Measurements from ENCODE around the gene PDLIM4. TPM values are rescaled to one million over a fixed set of nuclear protein-coding genes. Genes with fewer than 3 reads are reported as not detected.

The PDLIM4 gene
- polyA plus RNA-seq, 1 donor = 17.9 TPM

DNA sequence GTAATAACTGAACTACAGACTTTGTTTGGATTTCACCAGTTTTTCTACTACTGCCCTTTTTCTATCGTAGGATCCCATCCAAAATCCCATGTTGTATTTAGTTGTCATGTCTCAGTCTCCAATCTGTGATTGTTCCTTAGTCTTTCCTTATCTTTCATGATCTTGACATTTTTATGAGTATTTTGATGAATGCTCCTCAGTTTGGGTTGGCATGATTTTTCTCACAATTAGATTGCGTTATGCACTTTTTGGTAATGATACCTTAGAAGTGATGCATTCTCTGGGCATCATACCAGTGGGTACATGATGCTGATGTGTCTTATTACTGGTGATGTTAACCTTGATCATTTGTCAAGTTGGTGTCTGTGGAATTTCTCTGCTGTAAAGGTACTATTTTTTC, 42.4 kb downstream of the PDLIM4 start:
- Histone ChIP-seq H3K27ac (ENCODE audit: low read length) (no peak overlapping the region), H3K4me1 (ENCODE audit: control insufficient read depth, insufficient read depth, low read length) (peaks cover 46% of the 10 kb centered on the region), H3K36me3 (ENCODE audit: control insufficient read depth, insufficient read depth, low read length) (no peaks in the 10 kb centered on the region), H3K9me3 (ENCODE audit: control insufficient read depth, low read depth, low read length) (no peaks in the 10 kb centered on the region), H3K27me3 (ENCODE audit: control insufficient read depth, insufficient read depth, low read length) (no peaks in the 10 kb centered on the region), H3K4me3 (ENCODE audit: low read length) (no peak overlapping the region)
- WGBS (ENCODE audit: insufficient coverage, low lambda C conversion rate) = 71% methylated on average over 1 of the region's 2 CpGs
- DNase-seq = no peak

DNA sequence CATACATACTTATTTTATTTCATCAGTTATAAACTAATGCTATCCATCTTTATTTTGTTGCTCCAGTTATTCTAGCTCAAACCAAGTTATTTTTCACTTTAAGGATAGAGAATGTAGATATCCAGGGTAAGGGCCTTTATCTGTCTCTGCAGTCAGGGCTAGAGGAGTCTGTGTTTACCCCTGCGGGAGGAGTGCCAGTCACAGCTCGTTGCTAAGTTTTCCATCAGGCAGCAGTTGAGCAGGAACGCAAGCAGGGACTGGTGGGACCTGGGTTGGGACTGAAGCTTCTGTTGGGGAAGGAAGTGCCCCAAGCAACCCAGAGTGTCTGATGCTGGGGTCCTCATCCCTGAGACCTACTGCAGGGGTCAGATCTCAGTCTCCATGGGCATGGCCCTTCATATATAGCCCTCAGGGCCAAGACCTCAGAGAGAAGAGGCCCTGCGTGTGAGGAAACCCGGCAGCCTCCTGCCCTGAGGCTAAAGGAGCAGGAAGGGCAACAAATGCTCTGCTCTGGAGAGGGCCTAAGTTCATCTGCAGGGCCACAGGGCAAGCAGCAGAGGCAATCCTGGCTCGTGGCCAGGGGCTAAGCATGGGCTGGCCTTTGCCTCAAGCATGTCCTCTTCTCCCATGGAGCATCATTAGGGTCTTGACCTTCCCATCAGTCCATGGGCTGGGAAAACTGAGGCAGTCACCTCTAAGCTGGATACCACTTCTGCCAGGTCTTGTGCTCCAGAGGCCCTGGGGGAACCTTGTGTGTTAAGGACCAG, 43.3 kb downstream of the PDLIM4 start:
- H3K36me3 ChIP-seq (ENCODE audit: control insufficient read depth, insufficient read depth, low read length) = no peaks in the 10 kb centered on the region
- H3K4me3 ChIP-seq (ENCODE audit: low read length) = no peak overlapping the region
- DNase-seq = peak in 1 of 2 donors; percentile 77
- H3K9me3 ChIP-seq (ENCODE audit: control insufficient read depth, low read depth, low read length) = no peaks in the 10 kb centered on the region
- peaks cover 40% of the 10 kb centered on the region for H3K4me1 ChIP-seq (ENCODE audit: control insufficient read depth, insufficient read depth, low read length)
- H3K27ac ChIP-seq (ENCODE audit: low read length) = peak overlapping the region; percentile 74
- H3K27me3 ChIP-seq (ENCODE audit: control insufficient read depth, insufficient read depth, low read length) = no peaks in the 10 kb centered on the region
- WGBS (ENCODE audit: insufficient coverage, low lambda C conversion rate) = no CpG with 5 or more reads among the region's 6 CpGs

DNA sequence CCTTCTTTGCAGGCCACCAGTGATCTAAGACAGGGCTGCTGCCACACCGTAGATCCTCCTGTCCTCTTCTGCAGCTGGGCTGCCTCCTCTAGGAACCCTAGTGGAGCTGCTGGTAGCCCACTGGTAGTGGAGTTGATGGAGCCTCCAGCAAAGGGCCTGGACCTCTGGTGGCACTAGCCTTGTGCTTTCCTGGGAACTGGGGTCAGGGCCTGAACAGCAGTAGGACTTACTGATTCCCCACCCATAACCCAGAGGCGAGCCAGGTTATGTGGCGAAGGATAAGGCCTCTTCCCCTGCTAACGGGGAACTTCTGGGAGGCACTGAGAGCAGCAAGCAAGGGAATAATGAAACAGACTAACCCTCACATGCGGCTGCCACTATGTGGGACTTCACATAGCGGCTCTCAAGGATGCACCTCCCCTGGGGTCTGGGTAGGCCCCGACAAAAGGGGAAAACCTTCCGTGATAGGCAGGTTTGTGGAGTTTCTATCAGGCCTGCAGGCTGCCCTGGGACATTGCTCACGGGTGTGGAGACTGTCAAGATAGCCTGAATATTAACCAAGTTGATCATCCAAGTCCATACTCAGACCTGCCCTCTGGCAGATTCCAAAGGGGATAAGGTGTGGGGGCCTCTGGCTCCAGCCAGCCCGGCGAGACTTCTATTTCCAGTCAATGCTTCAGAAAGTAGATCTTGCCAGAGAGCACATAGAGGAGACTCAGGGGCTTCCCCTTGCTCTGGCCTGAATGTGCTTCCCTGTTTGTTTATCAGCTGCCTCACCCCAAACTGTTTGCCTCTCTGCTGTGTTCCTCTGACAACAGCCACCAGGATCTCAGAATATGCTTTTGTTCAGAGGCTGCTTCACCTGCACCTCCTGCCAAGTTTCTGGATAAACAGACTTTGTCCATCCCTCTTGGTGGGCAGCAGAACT, 44.1 kb downstream of the PDLIM4 start:
- H3K27me3 ChIP-seq (ENCODE audit: control insufficient read depth, insufficient read depth, low read length) = no peaks in the 10 kb centered on the region
- H3K9me3 ChIP-seq (ENCODE audit: control insufficient read depth, low read depth, low read length) = no peaks in the 10 kb centered on the region
- peak in 1 of 2 donors; percentile 67 for DNase-seq
- no peak overlapping the region for H3K4me3 ChIP-seq (ENCODE audit: low read length)
- H3K36me3 ChIP-seq (ENCODE audit: control insufficient read depth, insufficient read depth, low read length) = no peaks in the 10 kb centered on the region
- peak overlapping the region; percentile 74 for H3K27ac ChIP-seq (ENCODE audit: low read length)
- WGBS (ENCODE audit: insufficient coverage, low lambda C conversion rate) = no CpG with 5 or more reads among the region's 11 CpGs
- H3K4me1 ChIP-seq (ENCODE audit: control insufficient read depth, insufficient read depth, low read length) = peaks cover 33% of the 10 kb centered on the region

- peak overlapping the region; percentile 74 for H3K27ac ChIP-seq (ENCODE audit: low read length)
- no peaks in the 10 kb centered on the region for H3K36me3 ChIP-seq (ENCODE audit: control insufficient read depth, insufficient read depth, low read length)
- no CpG with 5 or more reads among the region's 3 CpGs for WGBS (ENCODE audit: insufficient coverage, low lambda C conversion rate)
- peaks cover 33% of the 10 kb centered on the region for H3K4me1 ChIP-seq (ENCODE audit: control insufficient read depth, insufficient read depth, low read length)
- no peak for DNase-seq
- no peaks in the 10 kb centered on the region for H3K27me3 ChIP-seq (ENCODE audit: control insufficient read depth, insufficient read depth, low read length)
- no peaks in the 10 kb centered on the region for H3K9me3 ChIP-seq (ENCODE audit: control insufficient read depth, low read depth, low read length)
- no peak overlapping the region for H3K4me3 ChIP-seq (ENCODE audit: low read length)
Observed at GRCh38 chr5:132302413-132302812, 44.9 kb downstream of the PDLIM4 start.

- H3K9me3 ChIP-seq (ENCODE audit: control insufficient read depth, low read depth, low read length) = no peaks in the 10 kb centered on the region
- peaks cover 37% of the 10 kb centered on the region for H3K4me1 ChIP-seq (ENCODE audit: control insufficient read depth, insufficient read depth, low read length)
- no peaks in the 10 kb centered on the region for H3K36me3 ChIP-seq (ENCODE audit: control insufficient read depth, insufficient read depth, low read length)
- DNase-seq = no peak
- no peak overlapping the region for H3K4me3 ChIP-seq (ENCODE audit: low read length)
- H3K27me3 ChIP-seq (ENCODE audit: control insufficient read depth, insufficient read depth, low read length) = no peaks in the 10 kb centered on the region
- H3K27ac ChIP-seq (ENCODE audit: low read length) = no peak overlapping the region
- no CpG with 5 or more reads among the region's 6 CpGs for WGBS (ENCODE audit: insufficient coverage, low lambda C conversion rate)
Observed at GRCh38 chr5:132303589-132303988, 46.1 kb downstream of the PDLIM4 start.

DNA sequence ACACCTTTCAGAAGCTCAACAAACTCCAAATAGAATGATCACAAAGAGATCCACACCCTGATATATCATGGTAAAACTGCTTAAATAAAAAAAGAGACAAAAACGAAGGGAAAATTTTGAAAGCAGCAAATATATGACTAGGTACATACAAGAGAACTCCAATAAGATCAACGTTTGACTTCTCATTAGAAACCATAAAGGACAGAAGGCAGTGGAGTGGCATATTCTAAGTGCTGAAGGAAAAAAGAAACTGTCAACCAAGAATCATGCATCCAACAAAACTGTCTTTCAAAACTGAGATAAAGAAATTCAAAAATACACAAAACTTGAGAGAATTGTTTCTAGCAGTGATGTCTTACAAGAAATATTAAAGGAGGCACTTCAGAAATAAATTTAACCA, 47.9 kb downstream of the PDLIM4 start:
- no peak for DNase-seq
- peaks cover 49% of the 10 kb centered on the region for H3K4me1 ChIP-seq (ENCODE audit: control insufficient read depth, insufficient read depth, low read length)
- H3K27me3 ChIP-seq (ENCODE audit: control insufficient read depth, insufficient read depth, low read length) = no peaks in the 10 kb centered on the region
- H3K27ac ChIP-seq (ENCODE audit: low read length) = no peak overlapping the region
- H3K36me3 ChIP-seq (ENCODE audit: control insufficient read depth, insufficient read depth, low read length) = no peaks in the 10 kb centered on the region
- H3K9me3 ChIP-seq (ENCODE audit: control insufficient read depth, low read depth, low read length) = no peaks in the 10 kb centered on the region
- WGBS (ENCODE audit: insufficient coverage, low lambda C conversion rate) = 83% methylated on average over 2 of the region's 2 CpGs
- H3K4me3 ChIP-seq (ENCODE audit: low read length) = no peak overlapping the region

GRCh38 chr5:132308701-132309100, 51.2 kb downstream of the PDLIM4 start:
- H3K27me3 ChIP-seq (ENCODE audit: control insufficient read depth, insufficient read depth, low read length) = no peaks in the 10 kb centered on the region
- H3K9me3 ChIP-seq (ENCODE audit: control insufficient read depth, low read depth, low read length) = no peaks in the 10 kb centered on the region
- peaks cover 36% of the 10 kb centered on the region for H3K4me1 ChIP-seq (ENCODE audit: control insufficient read depth, insufficient read depth, low read length)
- no peak for DNase-seq
- H3K4me3 ChIP-seq (ENCODE audit: low read length) = no peak overlapping the region
- peak overlapping the region; percentile 77 for H3K27ac ChIP-seq (ENCODE audit: low read length)
- WGBS (ENCODE audit: insufficient coverage, low lambda C conversion rate) = no CpG with 5 or more reads among the region's 4 CpGs
- H3K36me3 ChIP-seq (ENCODE audit: control insufficient read depth, insufficient read depth, low read length) = peaks cover 7% of the 10 kb centered on the region

GRCh38 chr5:132309679-132310078, 52.2 kb downstream of the PDLIM4 start:
- Histone ChIP-seq H3K4me3 (ENCODE audit: low read length) (no peak overlapping the region), H3K4me1 (ENCODE audit: control insufficient read depth, insufficient read depth, low read length) (peaks cover 36% of the 10 kb centered on the region), H3K9me3 (ENCODE audit: control insufficient read depth, low read depth, low read length) (no peaks in the 10 kb centered on the region), H3K27me3 (ENCODE audit: control insufficient read depth, insufficient read depth, low read length) (no peaks in the 10 kb centered on the region), H3K36me3 (ENCODE audit: control insufficient read depth, insufficient read depth, low read length) (peaks cover 15% of the 10 kb centered on the region), H3K27ac (ENCODE audit: low read length) (no peak overlapping the region)
- no peak for DNase-seq

DNA sequence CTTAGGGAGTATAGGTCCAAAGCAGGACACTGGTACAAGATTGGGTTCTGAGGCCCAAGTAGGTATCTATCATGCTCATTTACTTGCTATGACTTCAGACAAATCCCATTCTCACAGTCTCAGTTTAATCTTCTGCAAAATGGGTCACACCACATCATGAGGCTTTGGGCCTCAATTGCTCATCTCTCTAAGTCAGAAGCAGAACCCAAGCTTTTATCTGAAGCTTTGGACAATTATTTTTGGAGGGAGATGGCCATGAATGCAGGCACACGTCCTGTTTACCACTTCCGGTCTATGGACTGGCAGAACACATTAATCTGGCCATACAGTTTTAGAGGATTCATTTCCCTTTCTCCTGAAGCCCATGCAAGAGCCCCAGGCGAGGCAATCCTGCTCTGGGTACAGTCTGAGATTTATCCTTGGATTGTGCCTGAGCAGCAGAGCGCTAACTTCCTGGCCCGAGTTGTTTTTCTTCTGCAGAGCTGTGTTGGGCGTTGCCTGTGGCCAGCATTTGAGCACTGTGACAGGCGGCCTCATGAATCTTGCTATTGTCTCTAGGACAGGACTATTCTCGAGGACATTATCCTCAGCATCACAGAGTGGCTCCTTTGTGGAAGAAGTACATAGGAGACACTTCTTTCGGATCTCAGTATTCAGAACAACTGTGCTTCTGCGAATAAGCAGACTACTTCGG, 52.8 kb downstream of the PDLIM4 start:
- Histone ChIP-seq H3K27me3 (ENCODE audit: control insufficient read depth, insufficient read depth, low read length) (no peaks in the 10 kb centered on the region), H3K4me3 (ENCODE audit: low read length) (no peak overlapping the region), H3K9me3 (ENCODE audit: control insufficient read depth, low read depth, low read length) (no peaks in the 10 kb centered on the region), H3K36me3 (ENCODE audit: control insufficient read depth, insufficient read depth, low read length) (peaks cover 17% of the 10 kb centered on the region), H3K27ac (ENCODE audit: low read length) (no peak overlapping the region), H3K4me1 (ENCODE audit: control insufficient read depth, insufficient read depth, low read length) (peaks cover 38% of the 10 kb centered on the region)
- no peak for DNase-seq
- no CpG with 5 or more reads among the region's 11 CpGs for WGBS (ENCODE audit: insufficient coverage, low lambda C conversion rate)

DNA sequence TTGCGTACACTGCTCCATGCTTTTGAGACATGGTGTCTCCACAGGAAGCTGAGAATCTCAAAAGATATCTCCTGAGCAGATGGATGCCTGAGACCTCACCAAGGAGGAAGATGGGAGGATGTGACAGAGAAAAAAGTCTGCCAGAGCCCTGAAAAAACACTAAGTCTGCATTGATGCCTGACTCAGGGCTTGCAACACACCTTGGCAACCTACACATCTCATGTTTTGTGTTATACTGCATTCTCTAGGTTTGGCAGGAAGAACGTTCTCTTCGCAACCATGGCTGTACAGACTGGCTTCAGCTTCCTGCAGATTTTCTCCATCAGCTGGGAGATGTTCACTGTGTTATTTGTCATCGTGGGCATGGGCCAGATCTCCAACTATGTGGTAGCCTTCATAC, 55.9 kb downstream of the PDLIM4 start:
- DNase-seq = no peak
- Histone ChIP-seq H3K4me1 (ENCODE audit: control insufficient read depth, insufficient read depth, low read length) (peaks cover 43% of the 10 kb centered on the region), H3K27ac (ENCODE audit: low read length) (no peak overlapping the region), H3K4me3 (ENCODE audit: low read length) (no peak overlapping the region), H3K27me3 (ENCODE audit: control insufficient read depth, insufficient read depth, low read length) (no peaks in the 10 kb centered on the region), H3K9me3 (ENCODE audit: control insufficient read depth, low read depth, low read length) (no peaks in the 10 kb centered on the region), H3K36me3 (ENCODE audit: control insufficient read depth, insufficient read depth, low read length) (peaks cover 17% of the 10 kb centered on the region)
- WGBS (ENCODE audit: insufficient coverage, low lambda C conversion rate) = no CpG with 5 or more reads among the region's 4 CpGs
